GM23338 (cell line): ENCODE measurements around the gene DNAJC11. TPM values are rescaled to one million over a fixed set of nuclear protein-coding genes. Genes with fewer than 3 reads are reported as not detected.

Experiments
- ATAC-seq: fragments of 200-7000 bp; cut with Tn5 transposase; 3 replicates; pipeline ENCODE4 v1.9.1; 2020
- DNase-seq: peaks from one replicate; pipeline ENCODE4 v3.0.0-alpha.2; 2015; ENCODE audit warnings: low spot score
- H2AFZ ChIP-seq: fragments of 200-600 bp; sonication (generic); 2 replicates; pipeline ENCODE4 v1.8.0; 2016; ENCODE audit warnings: antibody characterized with exemption, mild to moderate bottlenecking, moderate library complexity
- H3F3A ChIP-seq: fragments of 200-600 bp; sonication (generic); replicated peaks from 2 replicates; pipeline ENCODE4 v1.8.0; 2017; ENCODE audit warnings: antibody characterized with exemption, mixed run types, low read depth
- H3K27ac ChIP-seq: fragments of 200-600 bp; sonication (generic); 2 replicates; pipeline ENCODE4 v1.6.1; 2016; ENCODE audit warnings: low read depth
- H3K27me3 ChIP-seq: fragments of 200-600 bp; sonication (generic); 2 replicates; pipeline ENCODE4 v1.8.0; 2016; ENCODE audit warnings: mild to moderate bottlenecking, mixed run types, moderate library complexity; ENCODE audit not compliant: insufficient read depth
- H3K36me3 ChIP-seq: fragments of 200-600 bp; sonication (generic); 2 replicates; pipeline ENCODE4 v1.8.0; 2016; ENCODE audit warnings: mild to moderate bottlenecking; ENCODE audit not compliant: insufficient read depth
- H3K4me1 ChIP-seq: fragments of 200-600 bp; sonication (generic); 2 replicates; pipeline ENCODE4 v1.8.0; 2016; ENCODE audit warnings: mild to moderate bottlenecking, moderate library complexity; ENCODE audit not compliant: insufficient read depth
- H3K4me2 ChIP-seq: fragments of 200-600 bp; sonication (generic); 2 replicates; pipeline ENCODE4 v1.7.1; 2017; ENCODE audit warnings: mixed run types
- H3K4me3 ChIP-seq: fragments of 200-600 bp; sonication (generic); 2 replicates; pipeline ENCODE4 v1.6.1; 2016; ENCODE audit warnings: mixed run types
- H3K79me2 ChIP-seq: fragments of 200-600 bp; sonication (generic); replicated peaks from 2 replicates; pipeline ENCODE4 v1.8.0; 2017; ENCODE audit warnings: mild to moderate bottlenecking; ENCODE audit not compliant: insufficient read depth
- H3K9me2 ChIP-seq: fragments of 200-600 bp; sonication (generic); 2 replicates; pipeline ENCODE4 v1.8.0; 2017; ENCODE audit not compliant: insufficient read depth
- H4K20me1 ChIP-seq: fragments of 200-600 bp; sonication (generic); replicated peaks from 2 replicates; pipeline ENCODE4 v1.8.0; 2017; ENCODE audit warnings: mild to moderate bottlenecking; ENCODE audit not compliant: insufficient read depth
- H3K27ac Mint-ChIP-seq: 2 replicates; pipeline ENCODE4 v1.8.0; 2020; ENCODE audit warnings: inconsistent platforms, mild to moderate bottlenecking, moderate library complexity, mixed read lengths
- H3K27me3 Mint-ChIP-seq: 3 replicates; pipeline ENCODE4 v1.8.0; 2022; ENCODE audit warnings: low read depth, mild to moderate bottlenecking, moderate library complexity, mixed read lengths, inconsistent platforms; ENCODE audit not compliant: insufficient read depth, poor library complexity
- H3K36me3 Mint-ChIP-seq: 3 replicates; pipeline ENCODE4 v1.8.0; 2021; ENCODE audit warnings: low read depth, mild to moderate bottlenecking, inconsistent platforms, moderate library complexity, mixed read lengths
- H3K4me1 Mint-ChIP-seq: 3 replicates; pipeline ENCODE4 v1.8.0; 2020; ENCODE audit warnings: mild to moderate bottlenecking, inconsistent platforms, mixed read lengths
- H3K4me3 Mint-ChIP-seq: 3 replicates; pipeline ENCODE4 v1.8.0; 2021; ENCODE audit warnings: moderate library complexity, mild to moderate bottlenecking, inconsistent platforms, mixed read lengths
- H3K9me3 Mint-ChIP-seq: 3 replicates; pipeline ENCODE4 v1.8.0; 2020; ENCODE audit warnings: moderate library complexity, mild to moderate bottlenecking, inconsistent platforms, mixed read lengths
- EZH2phosphoT487 ChIP-seq: fragments of 200-600 bp; sonication (generic); IDR thresholded peaks from one replicate; pipeline ENCODE4 v1.8.1; 2018; ENCODE audit warnings: antibody characterized with exemption; ENCODE audit not compliant: unreplicated experiment
- JUNB ChIP-seq: IDR thresholded peaks from one replicate; pipeline ENCODE4 v1.6.1; 2016; ENCODE audit warnings: antibody characterized with exemption; ENCODE audit not compliant: unreplicated experiment
- NANOG ChIP-seq: IDR thresholded peaks from 2 replicates; pipeline ENCODE4 v1.6.1; 2016; ENCODE audit warnings: antibody characterized with exemption, borderline replicate concordance
- STAT1 ChIP-seq: IDR thresholded peaks from one replicate; pipeline ENCODE4 v1.6.1; 2016; ENCODE audit warnings: antibody characterized with exemption; ENCODE audit not compliant: unreplicated experiment
- ZNF331 ChIP-seq: fragments of 250-450 bp; sonication (Bioruptor Pico); IDR thresholded peaks from 2 replicates; pipeline ENCODE4 v1.5.0; 2020; ENCODE audit warnings: low read depth, mild to moderate bottlenecking, moderate library complexity
- polyA plus RNA-seq: library from polyadenylated mRNA; unstranded; fragments of >200 nt; fragmentation: Nextera tagmentation; extraction: Ambion mirVana; gene quantifications from 2 replicates; pipeline ENCODE4 v1.2.1, GENCODE V29; 2016
- total RNA-seq: library from RNA; depleted of rRNA; stranded (reverse); fragments of >200 nt; shearing (Covaris generic); gene quantifications from 2 replicates; pipeline ENCODE4 v1.2.3, GENCODE V29; 2014
- TF ChIP-seq, protein P1 (sequence below), 2 experiments: fragments of 200-600 bp in 1 of 2; sonication (generic) in 1 of 2; conservative IDR thresholded peaks; 2 replicates each; pipeline versions ENCODE4 v1.5.1 to v1.6.1; 2016 to 2017; ENCODE audit warnings: antibody characterized with exemption in 2 of 2, low read depth in 2 of 2, mild to moderate bottlenecking in 2 of 2, moderate library complexity in 1 of 2
- TF ChIP-seq, protein P2 (sequence below): IDR thresholded peaks from 2 replicates; pipeline ENCODE4 v1.6.1; 2016; ENCODE audit warnings: antibody characterized with exemption
- TF ChIP-seq, protein P3 (sequence below): IDR thresholded peaks from one replicate; pipeline ENCODE4 v1.6.1; 2018; ENCODE audit warnings: antibody characterized with exemption; ENCODE audit not compliant: unreplicated experiment
- TF ChIP-seq, protein P4 (sequence below): fragments of 250-450 bp; sonication (Bioruptor Pico); IDR thresholded peaks from 2 replicates; pipeline ENCODE4 v1.5.0; 2020; ENCODE audit warnings: mild to moderate bottlenecking, moderate library complexity

Gene DNAJC11
- total and polyA plus RNA-seq, 2 experiments from 2014 or later: 48.4 to 67.2 TPM

DNA sequence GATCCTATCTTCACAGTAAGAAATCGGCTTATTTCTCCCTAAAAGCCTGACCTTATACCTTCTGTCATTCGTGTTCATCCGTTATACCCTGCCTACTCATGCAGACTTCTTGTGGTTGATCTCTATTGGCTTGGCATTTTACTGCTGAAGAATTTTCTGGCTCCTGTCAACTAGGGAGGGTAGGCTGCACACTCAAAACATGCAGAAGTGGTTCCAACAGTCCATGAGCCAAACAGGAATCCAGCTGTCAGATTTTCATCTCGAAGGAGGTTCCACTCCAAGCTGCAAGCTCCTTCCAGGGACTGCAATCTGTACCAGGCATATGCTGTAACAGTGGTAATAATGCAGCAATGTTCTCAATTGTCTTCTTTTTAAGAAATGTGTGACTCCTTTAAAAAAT is 10.1 kb downstream of the DNAJC11 start:
- Mint-ChIP-seq H3K36me3 (peaks cover 12% of the 10 kb centered on the region; the same call in 2 of the 3 replicates), H3K27me3 (peaks cover 11% of the 10 kb centered on the region), H3K4me3 (no peak overlapping the region), H3K4me1 (peaks cover 45% of the 10 kb centered on the region), H3K27ac (no peak overlapping the region), H3K9me3 (no peaks in the 10 kb centered on the region)
- Histone ChIP-seq H3F3A (peaks cover 11% of the 10 kb centered on the region), H3K4me1 (peaks cover 67% of the 10 kb centered on the region), H3K4me3 (no peak overlapping the region), H3K79me2 (peaks cover 90% of the 10 kb centered on the region), H3K27ac (no peak overlapping the region), H3K9me2 (no peaks in the 10 kb centered on the region), H3K36me3 (no peaks in the 10 kb centered on the region), H3K4me2 (peak overlapping the region; percentile 70; the same call in 1 of the 2 replicates), H3K27me3 (no peaks in the 10 kb centered on the region), H2AFZ (no peak overlapping the region), H4K20me1 (peaks cover 26% of the 10 kb centered on the region)
- TF ChIP-seq, protein P1, sequence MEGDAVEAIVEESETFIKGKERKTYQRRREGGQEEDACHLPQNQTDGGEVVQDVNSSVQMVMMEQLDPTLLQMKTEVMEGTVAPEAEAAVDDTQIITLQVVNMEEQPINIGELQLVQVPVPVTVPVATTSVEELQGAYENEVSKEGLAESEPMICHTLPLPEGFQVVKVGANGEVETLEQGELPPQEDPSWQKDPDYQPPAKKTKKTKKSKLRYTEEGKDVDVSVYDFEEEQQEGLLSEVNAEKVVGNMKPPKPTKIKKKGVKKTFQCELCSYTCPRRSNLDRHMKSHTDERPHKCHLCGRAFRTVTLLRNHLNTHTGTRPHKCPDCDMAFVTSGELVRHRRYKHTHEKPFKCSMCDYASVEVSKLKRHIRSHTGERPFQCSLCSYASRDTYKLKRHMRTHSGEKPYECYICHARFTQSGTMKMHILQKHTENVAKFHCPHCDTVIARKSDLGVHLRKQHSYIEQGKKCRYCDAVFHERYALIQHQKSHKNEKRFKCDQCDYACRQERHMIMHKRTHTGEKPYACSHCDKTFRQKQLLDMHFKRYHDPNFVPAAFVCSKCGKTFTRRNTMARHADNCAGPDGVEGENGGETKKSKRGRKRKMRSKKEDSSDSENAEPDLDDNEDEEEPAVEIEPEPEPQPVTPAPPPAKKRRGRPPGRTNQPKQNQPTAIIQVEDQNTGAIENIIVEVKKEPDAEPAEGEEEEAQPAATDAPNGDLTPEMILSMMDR (conservative IDR thresholded peaks at IDR 0.05; ENCODE audit: low read depth in 2 of 2): no peak
- TF ChIP-seq NANOG: no peak
- no peak for TF ChIP-seq ZNF331 (CRISPR knock-in tag)
- TF ChIP-seq STAT1: no peak
- TF ChIP-seq, protein P2, sequence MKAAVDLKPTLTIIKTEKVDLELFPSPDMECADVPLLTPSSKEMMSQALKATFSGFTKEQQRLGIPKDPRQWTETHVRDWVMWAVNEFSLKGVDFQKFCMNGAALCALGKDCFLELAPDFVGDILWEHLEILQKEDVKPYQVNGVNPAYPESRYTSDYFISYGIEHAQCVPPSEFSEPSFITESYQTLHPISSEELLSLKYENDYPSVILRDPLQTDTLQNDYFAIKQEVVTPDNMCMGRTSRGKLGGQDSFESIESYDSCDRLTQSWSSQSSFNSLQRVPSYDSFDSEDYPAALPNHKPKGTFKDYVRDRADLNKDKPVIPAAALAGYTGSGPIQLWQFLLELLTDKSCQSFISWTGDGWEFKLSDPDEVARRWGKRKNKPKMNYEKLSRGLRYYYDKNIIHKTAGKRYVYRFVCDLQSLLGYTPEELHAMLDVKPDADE: no peak
- TF ChIP-seq EZH2phosphoT487: no peak
- ATAC-seq (no peak), DNase-seq (no peak)

DNA sequence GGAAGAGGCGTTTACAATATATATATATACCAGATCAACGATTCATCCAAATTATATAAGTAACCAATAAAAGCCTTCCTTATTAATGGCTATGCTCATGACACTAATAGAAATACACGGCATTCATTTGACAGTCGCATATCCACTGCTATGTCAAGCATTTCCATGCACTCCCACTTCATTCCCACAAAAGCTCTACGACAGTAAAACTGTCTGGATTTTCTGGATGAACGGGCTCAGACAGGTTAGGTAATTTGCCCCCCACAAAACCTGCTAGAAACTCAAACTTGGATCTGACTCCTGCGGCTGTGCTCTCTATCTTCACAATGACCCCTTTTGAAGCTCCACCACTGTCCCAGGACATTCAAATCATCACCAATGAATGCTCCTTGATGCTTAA is 11.4 kb downstream of the DNAJC11 start:
- Histone ChIP-seq H3K4me2 (no peak overlapping the region), H4K20me1 (peaks cover 30% of the 10 kb centered on the region), H3K9me2 (no peaks in the 10 kb centered on the region), H3K36me3 (no peaks in the 10 kb centered on the region; the same call in 1 of the 2 replicates), H3K4me1 (peaks cover 54% of the 10 kb centered on the region), H3K79me2 (peaks cover 90% of the 10 kb centered on the region), H3K4me3 (no peak overlapping the region), H2AFZ (no peak overlapping the region), H3F3A (peaks cover 4% of the 10 kb centered on the region), H3K27ac (no peak overlapping the region), H3K27me3 (no peaks in the 10 kb centered on the region)
- H3K9me3 Mint-ChIP-seq: no peaks in the 10 kb centered on the region
- peaks cover 39% of the 10 kb centered on the region for H3K4me1 Mint-ChIP-seq
- H3K4me3 Mint-ChIP-seq: no peak overlapping the region
- DNase-seq (no peak), ATAC-seq (no peak)
- H3K36me3 Mint-ChIP-seq: peaks cover 12% of the 10 kb centered on the region; the same call in 2 of the 3 replicates
- peak overlapping the region; percentile 80 for H3K27ac Mint-ChIP-seq
- peaks cover 11% of the 10 kb centered on the region for H3K27me3 Mint-ChIP-seq
- TF ChIP-seq JUNB: no peak
- TF ChIP-seq, protein P3, sequence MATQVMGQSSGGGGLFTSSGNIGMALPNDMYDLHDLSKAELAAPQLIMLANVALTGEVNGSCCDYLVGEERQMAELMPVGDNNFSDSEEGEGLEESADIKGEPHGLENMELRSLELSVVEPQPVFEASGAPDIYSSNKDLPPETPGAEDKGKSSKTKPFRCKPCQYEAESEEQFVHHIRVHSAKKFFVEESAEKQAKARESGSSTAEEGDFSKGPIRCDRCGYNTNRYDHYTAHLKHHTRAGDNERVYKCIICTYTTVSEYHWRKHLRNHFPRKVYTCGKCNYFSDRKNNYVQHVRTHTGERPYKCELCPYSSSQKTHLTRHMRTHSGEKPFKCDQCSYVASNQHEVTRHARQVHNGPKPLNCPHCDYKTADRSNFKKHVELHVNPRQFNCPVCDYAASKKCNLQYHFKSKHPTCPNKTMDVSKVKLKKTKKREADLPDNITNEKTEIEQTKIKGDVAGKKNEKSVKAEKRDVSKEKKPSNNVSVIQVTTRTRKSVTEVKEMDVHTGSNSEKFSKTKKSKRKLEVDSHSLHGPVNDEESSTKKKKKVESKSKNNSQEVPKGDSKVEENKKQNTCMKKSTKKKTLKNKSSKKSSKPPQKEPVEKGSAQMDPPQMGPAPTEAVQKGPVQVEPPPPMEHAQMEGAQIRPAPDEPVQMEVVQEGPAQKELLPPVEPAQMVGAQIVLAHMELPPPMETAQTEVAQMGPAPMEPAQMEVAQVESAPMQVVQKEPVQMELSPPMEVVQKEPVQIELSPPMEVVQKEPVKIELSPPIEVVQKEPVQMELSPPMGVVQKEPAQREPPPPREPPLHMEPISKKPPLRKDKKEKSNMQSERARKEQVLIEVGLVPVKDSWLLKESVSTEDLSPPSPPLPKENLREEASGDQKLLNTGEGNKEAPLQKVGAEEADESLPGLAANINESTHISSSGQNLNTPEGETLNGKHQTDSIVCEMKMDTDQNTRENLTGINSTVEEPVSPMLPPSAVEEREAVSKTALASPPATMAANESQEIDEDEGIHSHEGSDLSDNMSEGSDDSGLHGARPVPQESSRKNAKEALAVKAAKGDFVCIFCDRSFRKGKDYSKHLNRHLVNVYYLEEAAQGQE: no peak
- TF ChIP-seq, protein P4, sequence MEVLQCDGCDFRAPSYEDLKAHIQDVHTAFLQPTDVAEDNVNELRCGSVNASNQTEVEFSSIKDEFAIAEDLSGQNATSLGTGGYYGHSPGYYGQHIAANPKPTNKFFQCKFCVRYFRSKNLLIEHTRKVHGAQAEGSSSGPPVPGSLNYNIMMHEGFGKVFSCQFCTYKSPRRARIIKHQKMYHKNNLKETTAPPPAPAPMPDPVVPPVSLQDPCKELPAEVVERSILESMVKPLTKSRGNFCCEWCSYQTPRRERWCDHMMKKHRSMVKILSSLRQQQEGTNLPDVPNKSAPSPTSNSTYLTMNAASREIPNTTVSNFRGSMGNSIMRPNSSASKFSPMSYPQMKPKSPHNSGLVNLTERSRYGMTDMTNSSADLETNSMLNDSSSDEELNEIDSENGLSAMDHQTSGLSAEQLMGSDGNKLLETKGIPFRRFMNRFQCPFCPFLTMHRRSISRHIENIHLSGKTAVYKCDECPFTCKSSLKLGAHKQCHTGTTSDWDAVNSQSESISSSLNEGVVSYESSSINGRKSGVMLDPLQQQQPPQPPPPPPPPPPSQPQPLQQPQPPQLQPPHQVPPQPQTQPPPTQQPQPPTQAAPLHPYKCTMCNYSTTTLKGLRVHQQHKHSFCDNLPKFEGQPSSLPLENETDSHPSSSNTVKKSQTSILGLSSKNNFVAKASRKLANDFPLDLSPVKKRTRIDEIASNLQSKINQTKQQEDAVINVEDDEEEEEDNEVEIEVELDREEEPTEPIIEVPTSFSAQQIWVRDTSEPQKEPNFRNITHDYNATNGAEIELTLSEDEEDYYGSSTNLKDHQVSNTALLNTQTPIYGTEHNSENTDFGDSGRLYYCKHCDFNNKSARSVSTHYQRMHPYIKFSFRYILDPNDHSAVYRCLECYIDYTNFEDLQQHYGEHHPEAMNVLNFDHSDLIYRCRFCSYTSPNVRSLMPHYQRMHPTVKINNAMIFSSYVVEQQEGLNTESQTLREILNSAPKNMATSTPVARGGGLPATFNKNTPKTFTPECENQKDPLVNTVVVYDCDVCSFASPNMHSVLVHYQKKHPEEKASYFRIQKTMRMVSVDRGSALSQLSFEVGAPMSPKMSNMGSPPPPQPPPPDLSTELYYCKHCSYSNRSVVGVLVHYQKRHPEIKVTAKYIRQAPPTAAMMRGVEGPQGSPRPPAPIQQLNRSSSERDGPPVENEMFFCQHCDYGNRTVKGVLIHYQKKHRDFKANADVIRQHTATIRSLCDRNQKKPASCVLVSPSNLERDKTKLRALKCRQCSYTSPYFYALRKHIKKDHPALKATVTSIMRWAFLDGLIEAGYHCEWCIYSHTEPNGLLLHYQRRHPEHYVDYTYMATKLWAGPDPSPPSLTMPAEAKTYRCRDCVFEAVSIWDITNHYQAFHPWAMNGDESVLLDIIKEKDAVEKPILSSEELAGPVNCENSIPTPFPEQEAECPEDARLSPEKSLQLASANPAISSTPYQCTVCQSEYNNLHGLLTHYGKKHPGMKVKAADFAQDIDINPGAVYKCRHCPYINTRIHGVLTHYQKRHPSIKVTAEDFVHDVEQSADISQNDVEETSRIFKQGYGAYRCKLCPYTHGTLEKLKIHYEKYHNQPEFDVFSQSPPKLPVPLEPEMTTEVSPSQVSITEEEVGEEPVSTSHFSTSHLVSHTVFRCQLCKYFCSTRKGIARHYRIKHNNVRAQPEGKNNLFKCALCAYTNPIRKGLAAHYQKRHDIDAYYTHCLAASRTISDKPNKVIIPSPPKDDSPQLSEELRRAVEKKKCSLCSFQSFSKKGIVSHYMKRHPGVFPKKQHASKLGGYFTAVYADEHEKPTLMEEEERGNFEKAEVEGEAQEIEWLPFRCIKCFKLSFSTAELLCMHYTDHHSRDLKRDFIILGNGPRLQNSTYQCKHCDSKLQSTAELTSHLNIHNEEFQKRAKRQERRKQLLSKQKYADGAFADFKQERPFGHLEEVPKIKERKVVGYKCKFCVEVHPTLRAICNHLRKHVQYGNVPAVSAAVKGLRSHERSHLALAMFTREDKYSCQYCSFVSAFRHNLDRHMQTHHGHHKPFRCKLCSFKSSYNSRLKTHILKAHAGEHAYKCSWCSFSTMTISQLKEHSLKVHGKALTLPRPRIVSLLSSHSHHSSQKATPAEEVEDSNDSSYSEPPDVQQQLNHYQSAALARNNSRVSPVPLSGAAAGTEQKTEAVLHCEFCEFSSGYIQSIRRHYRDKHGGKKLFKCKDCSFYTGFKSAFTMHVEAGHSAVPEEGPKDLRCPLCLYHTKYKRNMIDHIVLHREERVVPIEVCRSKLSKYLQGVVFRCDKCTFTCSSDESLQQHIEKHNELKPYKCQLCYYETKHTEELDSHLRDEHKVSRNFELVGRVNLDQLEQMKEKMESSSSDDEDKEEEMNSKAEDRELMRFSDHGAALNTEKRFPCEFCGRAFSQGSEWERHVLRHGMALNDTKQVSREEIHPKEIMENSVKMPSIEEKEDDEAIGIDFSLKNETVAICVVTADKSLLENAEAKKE (CRISPR knock-in tag): no peak
- no peak for TF ChIP-seq EZH2phosphoT487
